Measurements from ENCODE around the gene DPP7. TPM values are rescaled to one million over a fixed set of nuclear protein-coding genes. Genes with fewer than 3 reads are reported as not detected.

DPP7 gene
- total and polyA plus RNA-seq, 12 donors, result 91.4 to 677 (median 125) TPM

DNA sequence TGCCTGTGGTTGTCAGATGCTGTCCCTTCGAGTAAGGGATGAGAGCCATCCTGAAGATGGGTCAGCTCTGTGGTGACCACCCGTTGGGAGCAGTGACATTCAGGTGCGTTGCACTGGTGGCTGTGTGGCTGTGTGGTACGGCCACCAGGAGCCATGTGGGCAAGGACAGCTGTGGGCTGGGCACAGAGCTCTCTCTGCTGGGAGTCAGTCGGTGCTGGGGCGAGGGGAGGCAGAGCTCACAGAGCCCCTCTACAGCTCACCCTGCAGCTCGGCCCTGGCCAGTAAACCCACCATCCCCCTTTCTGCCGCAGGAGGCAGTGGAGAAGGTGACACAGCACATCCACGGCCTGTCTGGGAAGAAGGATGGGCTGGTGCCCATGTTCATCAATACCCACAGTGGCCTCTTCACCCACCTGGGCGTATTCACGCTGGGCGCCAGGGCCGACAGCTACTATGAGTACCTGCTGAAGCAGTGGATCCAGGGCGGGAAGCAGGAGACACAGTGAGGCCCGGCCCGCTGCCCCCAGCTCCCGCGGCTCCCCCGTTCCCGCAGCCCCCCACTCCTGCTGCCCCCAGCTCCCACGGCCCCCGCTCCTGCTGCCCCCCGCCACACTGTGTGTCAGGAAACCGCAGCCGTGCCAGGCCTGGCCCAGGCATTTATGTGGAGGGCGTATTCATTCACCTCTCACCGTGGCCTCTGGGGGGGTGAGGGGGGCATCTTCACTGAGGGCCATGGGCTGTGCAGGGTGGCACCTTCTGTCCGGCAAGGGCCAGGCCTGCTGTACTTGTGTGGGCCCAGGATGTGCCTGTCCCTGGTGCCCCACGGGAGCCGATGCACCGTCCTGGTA lies 8.5 kb downstream of the DPP7 start:
- WGBS, 2 donors, result 94 to 96% methylated on average over 31 of the region's 31 CpGs
- Histone ChIP-seq H3K36me3 (peaks cover 0 to 97% (median 60%) of the 10 kb centered on the region in 9 donors), H3K4me3 (no peak overlapping the region), H3K4me1 (no peaks in the 10 kb centered on the region), H3K9me3 (no peaks in the 10 kb centered on the region), H3K27me3 (no peaks in the 10 kb centered on the region), H3K27ac (no peak overlapping the region)
- TF ChIP-seq, protein P1, sequence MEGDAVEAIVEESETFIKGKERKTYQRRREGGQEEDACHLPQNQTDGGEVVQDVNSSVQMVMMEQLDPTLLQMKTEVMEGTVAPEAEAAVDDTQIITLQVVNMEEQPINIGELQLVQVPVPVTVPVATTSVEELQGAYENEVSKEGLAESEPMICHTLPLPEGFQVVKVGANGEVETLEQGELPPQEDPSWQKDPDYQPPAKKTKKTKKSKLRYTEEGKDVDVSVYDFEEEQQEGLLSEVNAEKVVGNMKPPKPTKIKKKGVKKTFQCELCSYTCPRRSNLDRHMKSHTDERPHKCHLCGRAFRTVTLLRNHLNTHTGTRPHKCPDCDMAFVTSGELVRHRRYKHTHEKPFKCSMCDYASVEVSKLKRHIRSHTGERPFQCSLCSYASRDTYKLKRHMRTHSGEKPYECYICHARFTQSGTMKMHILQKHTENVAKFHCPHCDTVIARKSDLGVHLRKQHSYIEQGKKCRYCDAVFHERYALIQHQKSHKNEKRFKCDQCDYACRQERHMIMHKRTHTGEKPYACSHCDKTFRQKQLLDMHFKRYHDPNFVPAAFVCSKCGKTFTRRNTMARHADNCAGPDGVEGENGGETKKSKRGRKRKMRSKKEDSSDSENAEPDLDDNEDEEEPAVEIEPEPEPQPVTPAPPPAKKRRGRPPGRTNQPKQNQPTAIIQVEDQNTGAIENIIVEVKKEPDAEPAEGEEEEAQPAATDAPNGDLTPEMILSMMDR (IDR thresholded peaks at IDR 0.05), result no peak
- DNase-seq, result no peak
- intact Hi-C loops (cut with DNase I), result no loop called here
- ATAC-seq, result no peak

DNA sequence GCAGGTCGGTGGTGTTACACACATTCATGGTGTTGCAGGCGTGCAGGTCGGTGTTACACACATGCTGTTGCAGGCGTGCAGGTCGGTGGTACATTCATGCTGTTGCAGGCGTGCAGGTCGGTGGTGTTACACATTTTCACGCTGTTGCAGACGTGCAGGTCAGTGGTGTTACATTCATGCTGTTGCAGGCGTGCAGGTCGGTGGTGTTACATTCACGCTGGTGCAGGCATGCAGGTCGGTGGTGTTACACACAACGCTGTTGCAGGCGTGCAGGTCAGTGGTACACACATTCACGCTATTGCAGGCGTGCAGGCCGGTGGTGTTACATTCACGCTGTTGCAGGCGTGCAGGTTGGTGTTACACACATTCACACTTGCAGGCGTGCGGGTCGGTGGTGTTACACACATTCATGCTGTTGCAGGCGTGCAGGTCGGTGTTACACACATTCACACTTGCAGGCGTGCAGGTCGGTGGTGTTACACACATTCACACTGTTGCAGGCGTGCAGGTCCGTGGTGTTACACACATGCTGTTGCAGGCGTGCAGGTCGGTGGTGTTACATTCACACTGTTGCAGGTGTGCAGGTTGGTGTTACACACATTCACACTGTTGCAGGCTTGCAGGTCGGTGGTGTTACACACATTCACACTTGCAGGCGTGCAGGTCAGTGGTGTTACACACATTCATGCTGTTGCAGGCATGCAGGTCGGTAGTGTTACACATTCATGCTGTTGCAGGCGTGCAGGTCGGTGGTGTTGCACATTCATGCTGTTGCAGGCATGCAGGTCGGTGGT lies 11.1 kb downstream of the DPP7 start:
- Histone ChIP-seq H3K4me3 (no peak overlapping the region), H3K27ac (no peak overlapping the region), H3K27me3 (no peaks in the 10 kb centered on the region), H3K36me3 (peaks cover 0 to 98% (median 61%) of the 10 kb centered on the region in 9 donors), H3K4me1 (no peaks in the 10 kb centered on the region), H3K9me3 (no peaks in the 10 kb centered on the region)
- ATAC-seq (no peak), DNase-seq (no peak)
- TF ChIP-seq, protein P1 (IDR thresholded peaks at IDR 0.05), result no peak
- WGBS, 2 donors, result 93 to 94% methylated on average over 37 of the region's 37 CpGs
- intact Hi-C loops (cut with DNase I), result no loop called here

DNA sequence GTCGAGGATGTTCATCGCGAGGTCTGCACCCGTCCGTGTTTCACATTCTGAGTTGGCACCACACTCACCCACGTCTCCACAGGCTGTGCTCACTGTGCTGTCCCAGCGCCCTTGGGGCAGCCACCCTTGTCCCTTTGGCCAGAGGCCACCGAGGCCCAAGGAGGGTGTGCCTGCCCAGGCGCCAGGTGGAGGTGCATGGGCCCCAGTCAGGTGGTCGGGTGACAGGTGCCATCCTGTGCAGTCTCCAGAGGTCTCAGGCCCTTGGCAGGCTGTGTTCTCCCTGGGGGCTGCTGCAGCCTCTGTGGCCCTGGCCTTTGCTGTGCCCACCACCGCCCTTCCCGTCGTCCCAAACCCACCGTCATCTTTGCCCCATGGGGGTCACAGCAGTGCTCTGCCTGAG lies 15.3 kb downstream of the DPP7 start:
- no peak for DNase-seq
- H3K4me1 ChIP-seq, result no peaks in the 10 kb centered on the region
- WGBS, 2 donors, result 91 to 96% methylated on average over 14 of the region's 14 CpGs
- TF ChIP-seq, protein P1 (IDR thresholded peaks at IDR 0.05), result no peak
- ATAC-seq, result peak in 4 of 8 donors; percentile 19 to 28 (median 26)
- peaks cover 0 to 96% (median 44%) of the 10 kb centered on the region in 9 donors for H3K36me3 ChIP-seq
- no peaks in the 10 kb centered on the region for H3K9me3 ChIP-seq
- no peak overlapping the region for H3K4me3 ChIP-seq
- H3K27ac ChIP-seq, result no peak overlapping the region
- intact Hi-C loops (cut with DNase I), result no loop called here
- no peaks in the 10 kb centered on the region for H3K27me3 ChIP-seq

DNA sequence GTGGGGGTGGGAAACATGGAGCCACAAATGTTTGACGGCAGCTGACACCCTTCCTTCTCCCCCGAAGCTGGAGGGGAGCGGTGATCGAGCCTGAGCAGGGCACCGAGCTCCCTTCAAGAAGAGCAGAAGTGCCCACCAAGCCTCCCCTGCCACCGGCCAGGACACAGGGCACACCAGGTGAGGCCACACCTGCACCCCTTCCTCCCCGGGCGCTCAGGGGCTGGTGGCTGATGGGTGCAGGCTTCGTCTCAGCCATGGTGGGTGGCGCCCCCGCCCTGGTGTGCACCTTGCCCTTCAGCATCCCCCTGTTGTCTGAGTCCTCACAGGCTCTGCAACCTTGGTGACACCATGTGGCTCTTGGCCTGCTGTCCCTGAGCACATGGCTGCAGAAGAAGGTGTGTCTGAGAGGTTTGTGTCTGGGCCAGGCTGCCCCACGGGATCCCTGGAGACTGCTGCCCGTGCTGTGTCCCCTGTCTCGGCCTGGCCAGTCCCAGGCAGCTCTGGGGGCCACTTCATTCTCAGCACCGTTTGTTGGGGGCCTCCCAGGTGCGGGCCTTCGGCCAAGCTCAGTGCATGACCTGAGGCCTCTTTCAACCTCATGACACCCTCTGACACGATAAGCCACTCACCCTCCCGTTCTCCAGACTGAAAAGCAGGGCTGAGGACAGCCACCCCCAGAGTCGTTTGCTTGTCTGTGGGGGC lies 16.6 kb downstream of the DPP7 start:
- TF ChIP-seq, protein P1 (IDR thresholded peaks at IDR 0.05), result no peak
- DNase-seq, result no peak
- 89 to 93% methylated on average over 20 of the region's 20 CpGs for WGBS, 2 donors
- Histone ChIP-seq H3K4me3 (no peak overlapping the region), H3K9me3 (no peaks in the 10 kb centered on the region), H3K4me1 (no peaks in the 10 kb centered on the region), H3K36me3 (peaks cover 0 to 96% (median 35%) of the 10 kb centered on the region in 9 donors), H3K27ac (no peak overlapping the region), H3K27me3 (no peaks in the 10 kb centered on the region)
- intact Hi-C loops (cut with DNase I), result no loop called here
- peak in 2 of 8 donors; percentile 16 to 31 for ATAC-seq

Data from heart right ventricle (tissue), 16 donors.